HG03439 (cell line): ENCODE results near the gene AHNAK.

Experiments used
- ATAC-seq: cut with Tn5 transposase; IDR thresholded peaks from one replicate; pipeline ENCODE4 v1.9.1; 2021; ENCODE audit warnings: mild to moderate bottlenecking, moderate library complexity; ENCODE audit not compliant: unreplicated experiment

AHNAK gene

DNA sequence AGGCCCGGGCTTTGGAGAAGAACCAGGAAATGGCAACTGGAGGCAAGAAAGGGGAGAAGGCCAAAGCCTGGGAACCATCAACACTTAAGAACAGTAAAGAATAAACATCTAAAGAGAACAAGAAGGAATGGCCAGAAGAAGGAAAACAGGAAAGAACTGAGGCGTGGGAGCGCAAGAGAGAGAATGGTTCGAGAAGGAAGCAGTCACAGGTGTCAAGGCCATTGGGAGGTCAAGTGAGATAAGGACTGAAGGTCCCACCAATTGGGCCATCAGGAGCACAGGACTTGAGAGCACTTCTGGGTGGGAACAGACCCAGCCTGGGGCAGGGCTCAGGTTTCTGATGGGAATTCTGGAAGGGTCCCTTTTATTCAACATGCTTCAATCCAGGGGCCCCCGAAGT lies 128.5 kb downstream of the AHNAK start:
- no peak for ATAC-seq

DNA sequence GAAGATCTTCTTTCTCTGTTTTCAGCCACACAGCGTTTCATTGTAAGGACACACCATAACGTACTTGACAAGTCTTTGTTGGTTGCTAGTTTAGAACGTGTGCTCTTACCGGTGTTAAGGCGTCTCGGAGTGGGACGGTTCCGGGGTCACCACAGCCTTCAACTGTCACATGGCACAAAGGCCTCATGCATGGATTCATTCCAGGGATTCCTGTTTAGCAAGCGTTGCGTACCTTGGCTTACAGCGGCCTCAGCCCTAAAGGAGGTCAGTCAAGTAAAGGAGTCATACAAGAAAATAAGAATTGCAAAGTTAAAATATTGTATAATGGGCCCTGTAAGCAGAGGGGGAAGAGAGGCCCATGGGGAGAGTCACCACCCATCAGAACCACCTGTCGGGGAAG lies 130.0 kb downstream of the AHNAK start:
- ATAC-seq: no peak

DNA sequence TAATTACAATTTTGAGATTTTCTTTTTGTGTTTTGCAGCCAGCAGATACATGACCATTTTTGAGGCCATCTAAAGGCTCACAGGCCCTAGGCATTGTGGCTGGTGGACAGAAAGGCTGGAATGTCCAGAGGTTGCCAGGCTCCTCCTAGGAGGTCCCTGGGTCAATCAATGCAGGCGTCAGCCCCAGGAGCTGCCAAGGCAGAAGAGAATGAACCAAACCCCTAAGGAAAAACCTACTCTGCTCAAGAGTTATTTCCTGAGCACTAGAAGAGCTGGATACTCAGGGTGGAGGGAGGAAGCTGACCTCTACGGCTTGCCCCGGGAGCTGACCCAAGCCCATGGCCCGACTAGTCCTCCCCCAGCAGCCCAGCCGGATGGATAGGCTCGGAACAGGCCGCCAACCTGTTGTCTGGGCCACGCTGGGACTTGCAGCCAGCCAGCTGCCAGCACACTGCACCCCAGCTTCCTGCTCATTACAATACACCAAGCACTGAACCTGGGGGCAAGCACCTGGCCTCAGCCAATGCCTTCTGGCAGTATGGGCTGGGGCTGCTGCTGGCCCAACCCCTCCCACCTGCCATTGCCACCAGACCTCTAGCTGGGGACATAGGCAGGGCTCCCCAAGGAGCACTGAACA lies 133.4 kb downstream of the AHNAK start:
- no peak for ATAC-seq

DNA sequence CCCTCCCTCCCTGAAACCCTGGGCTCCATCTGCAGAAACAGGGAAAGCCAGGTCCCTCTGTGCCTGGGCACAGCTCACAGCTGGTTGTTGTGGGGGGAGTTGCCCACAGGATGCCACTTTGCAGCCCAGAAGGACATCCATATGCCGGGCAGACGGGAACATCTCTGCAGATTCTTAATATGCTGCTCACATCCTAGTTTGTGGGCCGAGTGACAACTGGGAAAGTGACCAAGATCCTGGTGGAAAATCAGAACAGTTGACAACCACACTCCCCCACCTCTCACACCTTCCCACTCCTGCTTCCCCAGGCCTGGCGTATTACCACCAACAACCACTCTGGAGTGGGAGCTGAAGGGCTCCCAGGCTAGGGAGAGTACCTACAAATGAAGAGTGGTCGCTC lies 135.1 kb downstream of the AHNAK start:
- ATAC-seq: no peak

DNA sequence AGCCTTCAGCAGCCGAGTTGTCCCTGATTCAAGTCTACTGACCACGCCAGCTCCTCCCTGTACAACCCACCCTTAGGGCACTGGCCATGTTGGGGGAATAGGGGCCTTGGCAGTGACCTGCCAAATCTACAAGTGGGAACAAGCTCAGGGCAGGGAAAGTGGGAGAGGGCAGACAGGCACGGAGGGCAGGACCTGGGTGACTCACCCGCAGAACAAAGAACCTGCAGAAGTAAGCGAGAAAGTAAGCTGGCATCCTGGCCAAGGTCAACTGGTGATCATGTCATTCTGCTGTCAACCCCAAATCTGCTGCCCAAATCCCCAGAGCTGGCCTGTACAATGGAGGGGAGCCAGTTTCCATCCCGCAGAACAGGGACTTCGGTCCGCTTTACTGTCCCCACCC lies 135.6 kb downstream of the AHNAK start:
- no peak for ATAC-seq

DNA sequence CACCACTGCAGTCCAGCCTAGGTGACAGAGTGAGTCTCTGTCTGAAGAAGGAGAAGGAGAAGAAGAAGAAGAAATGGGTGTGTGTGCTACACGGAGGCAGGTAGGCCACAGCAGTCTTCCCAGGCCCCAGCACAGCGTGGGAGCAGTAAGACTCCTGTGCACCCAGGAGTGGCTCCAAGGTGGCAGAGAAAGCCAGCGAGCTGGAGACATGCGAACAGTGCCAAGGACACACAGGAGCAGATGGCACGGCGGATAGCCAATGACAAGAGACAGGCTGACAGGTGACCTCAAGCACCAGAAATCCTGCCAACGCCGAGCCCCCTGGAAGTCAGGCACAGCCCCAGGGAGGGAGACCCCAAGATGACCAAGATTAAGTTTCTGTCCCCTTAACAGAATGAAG lies 136.8 kb downstream of the AHNAK start:
- no peak for ATAC-seq

DNA sequence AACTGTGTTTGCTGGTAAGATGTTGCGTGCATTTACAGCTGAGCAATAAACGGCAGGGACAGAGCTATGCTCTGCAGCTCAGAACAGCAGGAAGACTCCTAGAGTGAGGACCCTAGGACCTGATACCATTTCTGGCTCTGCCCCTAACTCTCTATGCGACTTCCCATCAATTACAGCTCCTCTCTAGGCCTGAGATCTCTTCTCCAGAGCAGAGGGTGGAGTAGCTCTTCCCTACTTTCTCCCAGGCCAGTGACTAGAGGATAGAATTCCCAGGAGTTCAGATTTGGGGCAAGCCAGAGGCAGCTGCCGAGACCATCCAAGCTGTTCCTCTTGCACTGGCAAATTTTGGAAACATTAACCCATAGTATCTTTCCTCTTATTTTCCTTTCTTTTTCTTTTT lies 140.6 kb downstream of the AHNAK start:
- ATAC-seq: no peak

DNA sequence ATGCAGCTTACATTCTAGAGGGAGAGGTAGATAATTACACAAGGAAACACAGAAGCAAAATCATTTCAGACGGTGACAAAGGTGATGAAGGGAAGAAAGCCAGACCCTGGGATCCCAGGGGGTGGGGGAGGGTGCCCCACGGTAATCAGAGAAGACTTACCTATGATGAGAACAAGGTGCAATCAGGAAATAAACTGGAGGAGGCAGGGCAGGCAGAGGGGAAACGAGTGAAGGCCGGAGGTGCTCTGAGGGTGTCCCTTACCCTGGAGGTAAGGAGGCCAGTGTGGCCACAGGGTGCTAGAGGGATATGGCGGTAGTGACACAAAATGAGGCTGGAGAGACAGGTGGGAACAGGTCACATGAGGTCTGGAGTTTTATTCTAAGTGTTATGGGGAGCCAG lies 141.7 kb downstream of the AHNAK start:
- no peak for ATAC-seq

DNA sequence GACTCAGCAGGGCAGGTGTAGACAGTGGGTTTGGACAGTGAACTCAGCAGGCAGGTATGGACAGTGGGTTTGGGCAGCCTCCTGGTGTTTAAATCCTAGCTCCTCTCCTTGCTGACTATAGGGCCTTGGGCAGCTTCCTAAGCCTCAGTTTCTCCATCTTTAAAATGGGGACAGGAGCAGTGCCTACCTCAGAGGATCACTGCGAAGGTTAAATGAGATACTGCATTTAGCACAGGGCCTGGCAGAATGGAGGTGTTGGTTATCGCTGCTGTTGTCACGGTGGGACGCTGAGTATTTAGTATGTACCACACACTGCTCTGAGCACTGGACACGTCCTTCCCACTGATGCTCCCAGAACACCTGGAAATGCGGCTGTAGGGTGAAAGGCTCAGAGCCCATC lies 142.2 kb downstream of the AHNAK start:
- ATAC-seq: no peak

DNA sequence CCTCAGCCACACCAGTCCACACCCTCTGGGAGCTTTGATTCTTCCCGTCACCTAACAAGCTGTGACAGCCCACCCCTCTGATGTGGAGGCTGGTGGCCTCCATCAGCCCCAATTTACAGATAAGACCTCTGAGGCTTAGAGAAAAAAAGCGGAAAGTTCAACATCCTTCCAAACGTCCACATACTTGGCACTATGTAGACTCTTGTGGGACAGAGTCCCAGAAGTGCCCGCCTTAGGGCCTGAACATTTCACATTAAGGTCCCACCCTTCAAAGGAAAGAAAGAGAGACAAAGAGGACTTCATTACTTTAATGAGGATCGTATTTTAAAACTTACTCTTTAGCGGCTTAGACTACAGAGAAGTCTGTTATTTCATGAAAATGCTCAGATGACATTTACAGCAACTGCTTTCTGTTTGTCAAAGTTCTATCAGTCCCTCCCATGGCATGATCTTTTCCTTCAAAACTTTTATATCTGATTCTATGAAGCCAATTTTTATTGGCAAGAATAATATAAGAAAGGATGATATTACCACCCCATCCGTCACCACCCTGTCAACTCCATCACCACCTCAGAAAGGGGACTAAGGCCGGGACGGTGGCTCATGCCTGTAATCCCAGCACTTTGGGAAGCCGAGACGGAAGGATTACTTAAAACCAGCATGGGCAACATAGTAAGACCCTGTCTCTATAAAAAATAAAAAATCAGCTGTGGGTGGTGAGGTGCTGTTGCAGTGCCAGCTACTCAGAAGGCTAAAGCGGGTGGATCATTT lies 143.5 kb downstream of the AHNAK start:
- no peak for ATAC-seq

DNA sequence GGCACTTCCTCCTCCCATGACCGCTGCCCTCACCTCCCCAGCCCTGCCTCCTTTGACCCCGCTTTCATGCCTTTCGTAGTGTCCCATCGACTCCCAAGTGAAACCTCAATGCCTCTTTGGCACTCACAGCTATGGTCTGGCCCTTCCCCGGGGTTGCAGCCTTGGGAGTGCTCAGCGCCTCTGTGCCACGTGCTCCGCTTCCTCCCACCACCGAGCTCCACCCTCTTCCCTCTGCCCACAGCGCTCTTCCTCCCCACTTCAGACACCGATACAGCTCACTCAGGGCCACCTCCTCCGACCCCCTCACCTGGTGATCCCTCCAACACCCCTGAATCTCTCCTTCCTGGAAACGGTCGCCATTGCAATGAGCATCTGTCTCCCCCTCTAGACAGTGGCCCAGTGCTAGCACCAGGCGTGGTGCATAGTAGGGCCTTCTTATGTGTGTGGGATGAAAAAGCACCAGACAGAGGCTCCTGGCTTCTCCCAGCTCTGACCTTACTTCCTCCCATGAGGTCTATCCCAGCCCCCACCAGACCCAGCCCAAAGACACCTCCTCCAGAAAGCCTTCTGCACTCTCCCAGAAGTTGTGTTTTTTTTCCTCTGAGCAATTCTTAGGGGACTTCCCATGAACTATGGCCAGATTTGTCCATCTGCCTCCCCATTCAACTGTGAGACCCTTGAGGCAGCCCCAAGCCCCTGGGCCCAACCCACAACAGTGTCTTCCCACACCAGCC lies 144.2 kb downstream of the AHNAK start:
- ATAC-seq: no peak

DNA sequence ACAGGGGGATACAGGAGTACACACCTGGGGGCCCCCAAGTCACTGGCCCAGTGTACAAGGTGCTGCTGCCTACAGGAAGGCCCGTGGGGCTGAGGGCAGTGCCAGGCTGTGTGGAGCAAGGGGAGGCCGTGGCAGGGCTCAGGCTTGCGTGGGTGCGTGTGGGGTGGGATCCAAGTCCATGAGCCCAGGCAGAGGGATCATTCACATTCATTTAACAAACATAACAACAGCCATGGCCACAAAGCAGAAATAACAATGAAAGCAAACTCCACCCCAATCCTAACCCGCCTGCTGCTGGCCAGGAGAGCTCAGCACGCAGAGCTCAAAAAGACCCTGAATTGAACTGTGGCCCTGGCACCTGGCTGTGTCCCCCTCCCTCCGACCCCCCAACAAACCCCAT lies 144.8 kb downstream of the AHNAK start:
- no peak for ATAC-seq

DNA sequence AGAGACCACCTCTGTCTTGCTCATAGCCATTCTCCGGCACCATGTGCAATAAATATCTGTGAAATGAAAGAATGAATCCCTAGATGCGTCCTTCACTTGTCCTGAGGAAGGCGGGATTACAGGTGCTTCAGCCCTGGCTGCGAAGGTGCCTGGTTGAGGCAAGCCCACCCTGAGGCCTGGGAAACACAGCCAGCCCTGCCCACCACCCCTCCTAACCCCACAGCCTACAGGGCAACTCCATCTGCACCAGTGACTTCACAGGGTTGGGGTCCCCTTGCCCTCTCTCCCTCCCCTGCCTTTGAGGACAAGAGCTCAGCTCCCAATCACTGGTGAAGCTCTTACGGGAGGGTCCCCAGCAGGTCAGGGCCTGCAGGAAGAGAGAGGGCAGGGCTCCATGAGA lies 145.2 kb downstream of the AHNAK start:
- no peak for ATAC-seq

DNA sequence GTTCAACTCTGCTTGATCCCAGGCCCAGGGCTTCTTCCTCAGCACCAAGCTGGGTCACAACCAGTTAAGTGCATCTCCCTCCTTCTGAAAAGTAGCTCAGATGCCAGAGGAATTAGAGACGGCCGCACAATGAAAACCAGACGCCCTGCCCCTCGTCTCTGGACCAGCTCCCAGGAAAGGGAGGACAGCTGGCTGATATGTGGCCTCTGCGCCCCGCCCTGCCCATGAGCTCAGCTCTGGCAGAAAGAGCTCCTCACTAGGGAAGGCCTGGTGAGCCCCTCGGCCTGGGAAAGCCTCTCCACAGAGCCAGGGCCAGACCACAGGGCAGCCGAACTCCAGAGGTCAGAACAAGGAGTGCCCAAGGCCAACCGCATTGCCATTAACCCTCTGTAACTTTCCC lies 145.8 kb downstream of the AHNAK start:
- ATAC-seq: no peak

DNA sequence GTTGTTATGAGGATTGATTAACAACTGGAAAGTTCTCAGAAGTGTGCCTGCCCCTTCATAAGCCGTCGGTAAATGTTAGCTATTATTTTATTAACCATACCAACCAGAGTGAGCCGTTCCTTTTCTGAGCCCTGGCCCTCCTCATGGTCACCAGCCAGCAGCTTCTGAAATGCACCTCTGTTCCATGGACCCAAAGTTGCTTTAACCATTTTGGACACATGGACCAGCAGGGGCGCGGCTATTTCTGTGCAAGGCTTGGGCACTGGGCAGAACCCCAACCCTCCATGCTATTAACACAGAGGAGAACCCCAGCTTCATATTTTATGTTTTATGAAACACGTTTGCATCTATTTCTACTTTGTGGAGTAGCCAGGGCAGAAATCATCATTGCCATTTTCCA lies 146.3 kb downstream of the AHNAK start:
- no peak for ATAC-seq

DNA sequence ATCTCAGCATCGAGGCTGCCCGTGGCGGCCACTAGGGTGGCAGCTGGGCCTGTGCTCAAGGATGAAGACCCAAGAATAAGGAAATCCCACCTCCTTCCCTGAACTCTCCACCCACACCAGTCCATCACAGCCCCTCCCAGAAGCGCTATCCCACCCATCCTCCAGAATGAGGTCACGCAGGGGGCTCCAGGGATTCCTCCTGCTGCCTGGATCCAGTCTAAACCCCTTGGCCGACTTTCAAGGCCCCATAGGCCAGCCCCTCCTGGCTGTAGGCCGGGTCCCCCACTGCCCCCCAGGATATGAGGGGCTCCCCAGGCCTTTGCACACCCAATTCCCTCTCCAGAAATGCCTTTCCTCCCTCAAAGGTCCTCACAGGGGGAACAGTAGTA lies 146.7 kb downstream of the AHNAK start:
- no peak for ATAC-seq

DNA sequence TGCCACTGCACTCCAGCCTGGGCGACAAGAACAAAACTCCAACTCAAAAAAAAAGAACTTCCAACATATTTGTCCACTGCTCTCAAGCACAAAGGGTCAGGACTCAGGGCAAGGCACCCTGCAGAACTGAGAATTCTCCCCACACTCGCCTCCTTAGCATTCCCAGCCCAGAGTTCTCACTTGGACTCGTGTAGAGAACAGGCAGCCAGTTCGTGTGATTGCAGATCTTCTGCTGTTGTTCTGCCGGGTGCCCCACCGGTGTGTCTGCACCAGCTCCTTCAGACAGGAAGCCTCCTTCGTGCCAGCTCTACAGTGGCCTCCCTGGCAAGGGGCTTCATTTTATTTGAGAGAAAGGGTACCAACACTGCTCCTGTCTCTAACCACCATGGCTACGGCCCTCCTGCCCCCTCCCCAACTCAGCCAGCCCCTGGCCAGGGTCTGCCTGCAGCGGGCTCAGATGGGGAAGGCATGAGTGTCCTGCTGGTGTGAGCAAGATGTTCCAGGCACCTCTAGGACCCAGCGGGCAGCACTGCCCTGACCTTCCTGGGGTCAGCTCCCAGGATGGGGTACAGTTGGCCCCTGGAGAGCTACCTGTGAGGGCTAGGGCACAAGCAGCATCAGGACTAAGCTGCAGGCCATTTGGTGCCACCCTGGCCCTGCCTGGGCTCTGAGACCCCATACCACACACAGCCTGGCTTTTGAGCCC lies 147.3 kb downstream of the AHNAK start:
- ATAC-seq: no peak

DNA sequence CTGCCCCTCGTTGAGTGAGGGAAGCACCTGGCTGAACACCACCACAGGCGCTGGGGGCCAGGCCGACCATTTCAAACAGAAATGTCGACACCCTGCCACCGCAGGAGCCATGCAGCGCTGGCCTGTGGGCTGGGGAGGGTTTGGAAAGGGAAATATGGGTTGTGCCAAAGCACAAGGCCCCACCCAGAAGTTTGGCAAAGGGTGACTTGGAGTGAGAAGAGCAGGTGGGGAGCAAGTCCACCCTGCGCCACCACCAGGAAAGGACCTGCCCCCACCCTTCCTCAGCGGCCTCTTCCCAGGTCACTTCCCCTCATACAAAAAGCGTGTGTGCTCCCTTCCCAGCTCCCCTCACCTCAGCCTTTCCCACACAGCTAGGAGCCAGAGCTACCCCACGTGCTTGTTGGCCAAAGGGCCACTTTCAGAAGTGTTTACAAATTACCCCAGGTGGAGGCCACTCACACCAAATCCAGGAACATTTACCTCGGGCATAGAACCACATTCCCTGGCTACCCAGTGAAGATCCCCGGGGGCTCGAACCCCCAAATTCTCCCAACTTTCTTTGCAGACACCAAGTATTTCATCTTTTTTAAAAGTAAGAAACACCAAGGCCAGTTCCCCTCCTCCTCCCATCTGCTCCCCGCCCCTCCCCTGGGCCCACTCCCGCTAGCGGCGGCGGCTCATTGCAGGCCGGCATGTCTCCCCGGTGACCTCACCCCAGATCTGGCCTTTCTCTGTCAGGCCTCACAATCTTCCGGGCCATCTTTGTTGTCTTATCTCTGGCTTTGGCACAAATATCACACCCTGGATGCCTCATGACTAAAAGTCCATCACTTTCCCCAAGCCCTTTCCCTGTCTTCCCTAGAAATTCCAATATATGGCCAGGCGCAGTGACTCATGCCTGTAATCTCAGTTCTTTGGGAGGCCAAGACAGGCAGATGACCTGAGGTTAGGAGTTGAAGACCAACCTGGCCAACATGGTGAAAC lies 148.3 kb downstream of the AHNAK start:
- no peak for ATAC-seq

DNA sequence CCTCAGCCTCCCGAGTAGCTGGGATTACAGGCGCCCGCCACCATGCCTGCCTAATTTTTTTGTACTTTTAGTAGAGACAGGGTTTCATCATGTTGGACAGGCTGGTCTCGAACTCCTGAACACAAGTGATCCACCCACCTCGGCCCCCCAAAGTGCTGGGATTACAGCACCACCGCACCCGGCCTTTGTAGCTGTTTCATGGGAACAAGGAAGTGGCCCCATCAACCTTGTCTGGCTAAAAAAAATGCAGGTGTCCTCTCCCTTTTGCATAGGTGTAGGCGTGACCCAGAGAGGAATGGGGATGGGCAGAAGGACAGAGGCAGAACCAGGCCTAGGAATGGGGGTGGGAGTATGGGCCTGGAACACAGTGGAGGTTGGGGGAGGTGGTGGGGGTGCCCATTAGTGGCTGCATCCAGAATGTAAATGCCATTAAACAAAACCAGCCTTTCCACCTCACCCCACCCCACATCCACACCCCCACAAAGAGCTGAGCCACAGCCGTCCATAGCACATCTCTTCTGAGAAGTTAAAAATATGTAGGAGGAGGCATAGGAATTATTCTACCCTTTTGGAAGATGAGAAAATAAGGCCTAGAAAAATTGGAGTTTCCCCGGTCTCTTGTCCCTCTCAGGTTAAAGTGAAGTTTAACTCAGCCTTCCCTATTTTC lies 150.6 kb downstream of the AHNAK start:
- ATAC-seq: no peak
